Kidney (tissue), 14 donors: Measurements from ENCODE around the gene CD27. TPM values are rescaled to one million over a fixed set of nuclear protein-coding genes. Genes with fewer than 3 reads are reported as not detected.

Experiments
- DNase-seq, 5 donors: peaks; one replicate each; pipeline ENCODE4 v3.0.0-alpha.2; 2013 to 2020
- FAIRE-seq: peaks from 2 replicates; lab custom pipeline; 2012; peaks lifted over from hg19 to GRCh38; lab: Jason Lieb, UNC
- H3K27ac ChIP-seq, 2 donors: one replicate each; pipeline ENCODE4 v1.7.0; 2013; ENCODE audit warnings: low read depth in 2 of 2, low read length in 2 of 2, inconsistent platforms in 1 of 2
- H3K27me3 ChIP-seq: one replicate; pipeline ENCODE4 v1.7.1; 2013; ENCODE audit warnings: low read length, inconsistent platforms; ENCODE audit not compliant: control insufficient read depth, insufficient read depth
- H3K36me3 ChIP-seq, 3 donors: one replicate each; pipeline versions ENCODE4 v1.7.0 to v1.7.1; 2013; ENCODE audit warnings: low read length in 3 of 3, control low read depth in 1 of 3, inconsistent platforms in 1 of 3; ENCODE audit not compliant: insufficient read depth in 3 of 3, control insufficient read depth in 2 of 3
- H3K4me1 ChIP-seq, 3 donors: one replicate each; pipeline versions ENCODE4 v1.7.0 to v1.7.1; 2013; ENCODE audit warnings: low read length in 3 of 3, inconsistent platforms in 1 of 3, low read depth in 1 of 3; ENCODE audit not compliant: control insufficient read depth in 2 of 3, insufficient read depth in 2 of 3
- H3K4me3 ChIP-seq, 3 donors: one replicate each; pipeline versions ENCODE4 v1.7.0 to v1.8.1; 2013; ENCODE audit warnings: low read length in 3 of 3, control low read depth in 1 of 3, inconsistent platforms in 1 of 3
- H3K9ac ChIP-seq, 3 donors: one replicate each; pipeline versions ENCODE4 v1.7.0 to v1.7.1; 2013; ENCODE audit warnings: low read length in 3 of 3, control low read depth in 1 of 3, inconsistent platforms in 1 of 3
- H3K9me3 ChIP-seq, 3 donors: one replicate each; pipeline versions ENCODE4 v1.7.0 to v1.7.1; 2013; ENCODE audit warnings: low read length in 3 of 3, control low read depth in 1 of 3, inconsistent platforms in 1 of 3; ENCODE audit not compliant: control insufficient read depth in 2 of 3, insufficient read depth in 1 of 3
- CTCF ChIP-seq: IDR thresholded peaks from 3 replicates; pipeline ENCODE4 v1.5.1; 2012; ENCODE audit warnings: mild to moderate bottlenecking, moderate library complexity, borderline replicate concordance; ENCODE audit not compliant: insufficient read depth; ENCODE audit errors: extremely low read depth
- intact Hi-C: fragments of 100-400 bp; cut with DNase I; formaldehyde crosslinking; loops from one replicate; pipeline ENCODE4 v1.11.1; 2022
- polyA plus RNA-seq: library from polyadenylated mRNA; stranded (reverse); fragments of 350-450 nt; fragmentation: Illumina TruSeq; extraction: RNeasy Lipid Tissue Mini Kit (QIAGEN cat#74804); gene quantifications from one replicate; pipeline ENCODE4 v1.2.3, GENCODE V29; 2014; ENCODE audit warnings: low read depth, low replicate concordance; ENCODE audit not compliant: insufficient read depth
- total RNA-seq: library from RNA; stranded (reverse); fragmentation: NEBNext Ultra II Directional; extraction: Animal tissue kit (Norgen Biotek cat#: 25700); gene quantifications from one replicate; pipeline ENCODE4 v1.2.1, GENCODE V29; 2021
- donor health status: control.
- donor health status: control.
- donor health status: control.
- donor health status: control.
- donor health status: control.
- donor health status: DM: yes; HTN: yes; CAD: no.
- donor health status: Normal renal cell carcinoma (clear cell type).

Gene CD27
- total and polyA plus RNA-seq, 2 donors from 2014 or later = 6.6 TPM; not detected in 1

DNA sequence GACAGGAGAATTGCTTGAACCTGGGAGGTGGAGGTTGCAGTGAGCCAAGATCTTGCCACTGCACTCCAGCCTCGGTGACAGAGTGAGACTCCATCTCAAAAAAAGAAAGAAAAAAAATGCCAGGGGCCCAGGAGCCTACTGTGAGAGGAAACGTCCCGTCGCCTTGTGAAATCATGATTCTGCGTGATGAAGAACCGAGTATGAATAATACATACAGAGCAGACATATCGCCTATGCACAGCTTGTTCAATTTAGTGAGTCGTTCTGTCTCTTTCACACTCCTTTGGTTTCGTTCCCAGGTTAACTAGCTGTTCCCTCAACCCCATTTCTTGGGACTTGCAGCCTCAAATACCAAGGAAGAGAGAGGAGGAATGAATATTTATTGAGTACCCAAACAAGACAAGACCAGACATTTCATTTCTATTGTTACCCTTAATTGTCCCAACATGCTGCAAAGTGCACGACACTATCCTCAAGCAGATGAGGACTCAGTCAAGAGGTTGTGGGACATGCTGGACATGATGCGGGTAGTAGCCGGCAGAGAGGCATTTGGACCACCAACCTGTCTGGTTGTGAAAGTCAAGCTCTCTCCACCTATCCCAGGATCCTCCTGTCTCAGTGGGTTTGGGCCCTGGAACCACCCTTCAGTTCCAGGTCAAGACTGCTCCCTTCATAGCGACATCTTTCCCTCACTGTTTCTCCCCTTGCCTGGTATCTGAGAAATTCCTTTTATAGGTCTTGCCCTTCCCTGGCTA, 8.6 kb upstream of the CD27 start:
- peaks cover 0 to 1% (median 0%) of the 10 kb centered on the region in 3 donors for H3K4me1 ChIP-seq
- DNase-seq (peak in 1 of 5 donors; percentile 2), FAIRE-seq (no peak)
- no peak overlapping the region for H3K9ac ChIP-seq
- H3K36me3 ChIP-seq = no peaks in the 10 kb centered on the region
- no peak overlapping the region for H3K4me3 ChIP-seq
- no peaks in the 10 kb centered on the region for H3K9me3 ChIP-seq
- no peaks in the 10 kb centered on the region for H3K27me3 ChIP-seq
- H3K27ac ChIP-seq = no peak overlapping the region
- intact Hi-C loops = no loop called here
- TF ChIP-seq CTCF = no peak

DNA sequence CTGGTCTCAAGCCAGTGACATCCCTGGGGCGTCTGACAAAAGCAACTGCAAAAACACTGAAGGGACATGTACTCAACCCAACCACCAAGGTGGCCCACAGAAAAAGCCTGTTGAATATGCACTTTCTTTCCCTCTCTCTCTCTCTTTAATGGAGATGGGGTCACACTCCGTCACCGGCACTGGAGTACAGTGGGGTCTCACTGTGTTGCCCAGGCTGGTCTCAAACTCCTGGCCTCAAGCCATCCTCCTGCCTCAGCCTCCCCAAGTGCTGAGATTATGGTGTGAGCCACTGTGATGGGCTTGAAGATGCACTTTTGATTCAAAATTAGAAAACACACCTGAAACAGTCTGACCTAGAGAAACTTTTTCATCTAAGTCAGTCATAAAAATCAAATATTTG, 7.2 kb upstream of the CD27 start:
- H3K4me3 ChIP-seq = no peak overlapping the region
- no peak for TF ChIP-seq CTCF
- H3K4me1 ChIP-seq = no peaks in the 10 kb centered on the region
- FAIRE-seq (no peak), DNase-seq (peak in 1 of 5 donors; percentile 22)
- no peaks in the 10 kb centered on the region for H3K36me3 ChIP-seq
- no peak overlapping the region for H3K9ac ChIP-seq
- H3K27me3 ChIP-seq = no peaks in the 10 kb centered on the region
- H3K27ac ChIP-seq = no peak overlapping the region
- no peaks in the 10 kb centered on the region for H3K9me3 ChIP-seq
- intact Hi-C loops = no loop called here

- no peak overlapping the region for H3K9ac ChIP-seq
- DNase-seq (peak in 1 of 5 donors; percentile 38), FAIRE-seq (no peak)
- no peaks in the 10 kb centered on the region for H3K4me1 ChIP-seq
- H3K4me3 ChIP-seq = no peak overlapping the region
- no peaks in the 10 kb centered on the region for H3K27me3 ChIP-seq
- H3K9me3 ChIP-seq = no peaks in the 10 kb centered on the region
- no peak overlapping the region for H3K27ac ChIP-seq
- intact Hi-C loops = no loop called here
- no peak for TF ChIP-seq CTCF
- H3K36me3 ChIP-seq = no peaks in the 10 kb centered on the region
Observed at GRCh38 chr12:6438345-6438744, 6.4 kb upstream of the CD27 start.
